CD4-positive, alpha-beta T cell (primary cell): ENCODE measurements around the gene GNG7. TPM values are rescaled to one million over a fixed set of nuclear protein-coding genes. Genes with fewer than 3 reads are reported as not detected.

Source experiments
- ATAC-seq: fragments of 200-7000 bp; cut with Tn5 transposase; one replicate; pipeline ENCODE4 v1.10.0; 2022; ENCODE audit warnings: mild to moderate bottlenecking; ENCODE audit not compliant: poor library complexity
- CTCF ChIA-PET: fragments of 350-600 bp; sonication (Branson Sonifier 250); formaldehyde crosslinking; loops from one replicate; lab custom pipeline; 2021; ENCODE audit warnings: antibody characterized with exemption, inconsistent platforms; lab: Charles Lee
- POLR2A ChIA-PET: fragments of 350-600 bp; sonication (Branson Sonifier 250); formaldehyde crosslinking; loops from one replicate; lab custom pipeline; 2021; ENCODE audit warnings: antibody characterized with exemption, inconsistent platforms; lab: Charles Lee
- DNase-seq, 14 experiments: peaks; one replicate each; pipeline ENCODE4 v3.0.0-alpha.2; 2013 to 2020; ENCODE audit warnings: mixed read lengths in 2 of 14
- H3K27ac ChIP-seq, 2 donors: one replicate each; pipeline versions ENCODE4 v1.5.1 to v1.7.0; 2013; ENCODE audit warnings: low read length in 2 of 2, low read depth in 1 of 2, mild to moderate bottlenecking in 1 of 2
- H3K27me3 ChIP-seq, 2 experiments: 1 replicate in 1 of 2; 2 replicates in 1 of 2; pipeline versions ENCODE4 v1.6.1 to v1.7.0; 2013; ENCODE audit warnings: low read length in 2 of 2, control low read depth in 1 of 2, mild to moderate bottlenecking in 1 of 2, moderate library complexity in 1 of 2; ENCODE audit not compliant: insufficient read depth in 2 of 2, control insufficient read depth in 1 of 2
- H3K36me3 ChIP-seq: one replicate; pipeline ENCODE4 v1.6.1; 2013; ENCODE audit warnings: low read length, control low read depth; ENCODE audit not compliant: insufficient read depth
- H3K4me1 ChIP-seq: one replicate; pipeline ENCODE4 v1.6.1; 2013; ENCODE audit warnings: low read length, control low read depth; ENCODE audit not compliant: insufficient read depth
- H3K4me3 ChIP-seq: one replicate; pipeline ENCODE4 v1.5.1; 2013; ENCODE audit warnings: mild to moderate bottlenecking, low read length, moderate library complexity
- H3K9me3 ChIP-seq, 2 experiments: 1 replicate in 1 of 2; 2 replicates in 1 of 2; pipeline versions ENCODE4 v1.6.1 to v1.7.0; 2013; ENCODE audit warnings: low read length in 2 of 2, mild to moderate bottlenecking in 2 of 2, control low read depth in 1 of 2, moderate library complexity in 1 of 2; ENCODE audit not compliant: control insufficient read depth in 1 of 2, insufficient read depth in 1 of 2
- H3K27ac Mint-ChIP-seq: one replicate; pipeline ENCODE4 v1.8.0; 2020; ENCODE audit warnings: mixed read lengths
- H3K27me3 Mint-ChIP-seq: one replicate; pipeline ENCODE4 v1.8.0; 2021; ENCODE audit warnings: mixed read lengths
- H3K36me3 Mint-ChIP-seq: one replicate; pipeline ENCODE4 v1.8.0; 2021; ENCODE audit warnings: low read depth, mixed read lengths
- H3K4me1 Mint-ChIP-seq: one replicate; pipeline ENCODE4 v1.8.0; 2021; ENCODE audit warnings: low read depth, mixed read lengths
- H3K4me3 Mint-ChIP-seq: one replicate; pipeline ENCODE4 v1.8.0; 2020; ENCODE audit warnings: mild to moderate bottlenecking, mixed read lengths
- H3K9me3 Mint-ChIP-seq: one replicate; pipeline ENCODE4 v1.8.0; 2020; ENCODE audit warnings: mixed read lengths
- CTCF ChIP-seq: fragments of 200-600 bp; IDR thresholded peaks from one replicate; pipeline ENCODE4 v1.8.0; 2022; ENCODE audit warnings: antibody characterized with exemption, mild to moderate bottlenecking
- intact Hi-C, 2 experiments: fragments of 100-400 bp; cut with DNase I in 1 of 2; cut with micrococcal nuclease in 1 of 2; formaldehyde crosslinking; loops; one replicate each; pipeline versions ENCODE4 v1.15.1 to v1.9.0; 2023 to 2025; cut with DNase I, micrococcal nuclease
- total RNA-seq, 174 experiments: library from RNA in 2 of 174; stranded (reverse) in 2 of 174; gene quantifications; one replicate each; pipeline ENCODE4 v1.2.3 and lab custom pipeline; 2021 to 2026

Gene GNG7
- total RNA-seq, 2 experiments from 2014 or later = 5.2 to 5.7 TPM

DNA sequence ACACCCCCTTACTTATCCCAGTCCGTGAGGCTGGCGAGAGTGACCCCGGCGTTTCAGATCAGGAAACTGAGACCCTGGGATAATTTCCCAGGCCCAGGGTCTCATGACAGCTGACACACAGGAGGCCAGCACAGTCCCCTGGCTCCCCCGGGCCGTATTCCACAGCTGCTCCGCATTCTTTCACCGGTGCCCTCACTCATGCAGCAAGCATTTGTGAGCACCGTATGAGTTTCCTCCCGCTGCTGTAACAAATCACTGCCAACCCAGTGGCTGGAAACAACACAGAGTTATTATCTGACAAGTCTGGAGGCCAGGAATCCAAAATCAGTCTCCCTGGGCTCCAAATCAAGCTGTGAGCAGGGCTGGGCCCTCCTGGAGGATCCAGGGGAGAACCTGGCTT lies 205.3 kb downstream of the GNG7 start:
- DNase-seq = no peak
- H3K9me3 Mint-ChIP-seq = no peaks in the 10 kb centered on the region
- CTCF ChIA-PET = no interaction called here
- no peaks in the 10 kb centered on the region for H3K9me3 ChIP-seq
- no peak overlapping the region for H3K4me3 Mint-ChIP-seq
- no peaks in the 10 kb centered on the region for H3K36me3 ChIP-seq
- H3K36me3 Mint-ChIP-seq = no peaks in the 10 kb centered on the region
- peaks cover 31% of the 10 kb centered on the region for H3K4me1 ChIP-seq
- POLR2A ChIA-PET = interaction anchor here (0.7 to 6.0 kb wide), 3 partner anchors 20 to 44 kb away, joined by 3 to 47 read pairs (median 6); partner anchors contain the start of gene GADD45B
- no peak overlapping the region for H3K4me3 ChIP-seq
- ATAC-seq = no peak
- TF ChIP-seq CTCF = no peak
- intact Hi-C loops = no loop called here
- H3K4me1 Mint-ChIP-seq = peaks cover 11% of the 10 kb centered on the region
- no peak overlapping the region for H3K27ac Mint-ChIP-seq
- peaks cover 21% of the 10 kb centered on the region for H3K27me3 Mint-ChIP-seq
- no peak overlapping the region for H3K27ac ChIP-seq
- H3K27me3 ChIP-seq = peaks cover 3 to 9% of the 10 kb centered on the region in 2 experiments

- intact Hi-C loops = no loop called here
- no peak overlapping the region for H3K27ac ChIP-seq
- H3K9me3 ChIP-seq = no peaks in the 10 kb centered on the region
- H3K9me3 Mint-ChIP-seq = no peaks in the 10 kb centered on the region
- peaks cover 31% of the 10 kb centered on the region for H3K27me3 Mint-ChIP-seq
- no peak overlapping the region for H3K27ac Mint-ChIP-seq
- H3K36me3 Mint-ChIP-seq = no peaks in the 10 kb centered on the region
- H3K4me1 ChIP-seq = peaks cover 37% of the 10 kb centered on the region
- CTCF ChIA-PET = interaction anchor here (1.5 to 1.7 kb wide), 2 partner anchors 8 to 141 kb away, joined by 4 read pairs; no protein-coding TSS in a partner anchor
- TF ChIP-seq CTCF = no peak
- peak overlapping the region; percentile 74 for H3K4me3 Mint-ChIP-seq
- DNase-seq (no peak), ATAC-seq (no peak)
- H3K27me3 ChIP-seq = peaks cover 9 to 15% of the 10 kb centered on the region in 2 experiments
- peak overlapping the region; percentile 74 for H3K4me3 ChIP-seq
- H3K36me3 ChIP-seq = no peaks in the 10 kb centered on the region
- POLR2A ChIA-PET = interaction anchor here (6.0 kb wide), 1 partner anchor 19 kb away, joined by 47 read pairs; the partner anchor contains the start of gene GADD45B
- peaks cover 11% of the 10 kb centered on the region for H3K4me1 Mint-ChIP-seq
These were observed 206.7 kb downstream of the GNG7 start for GRCh38 chr19:2495651-2496316.

GRCh38 chr19:2495130-2495641 lies 207.3 kb downstream of the GNG7 start:
- Mint-ChIP-seq H3K9me3 (no peaks in the 10 kb centered on the region), H3K4me3 (peak overlapping the region; percentile 63), H3K4me1 (peaks cover 11% of the 10 kb centered on the region), H3K27me3 (peaks cover 35% of the 10 kb centered on the region), H3K36me3 (no peaks in the 10 kb centered on the region), H3K27ac (no peak overlapping the region)
- Histone ChIP-seq H3K27ac (no peak overlapping the region), H3K9me3 (no peaks in the 10 kb centered on the region), H3K27me3 (peaks cover 14 to 17% of the 10 kb centered on the region in 2 experiments), H3K4me3 (peak overlapping the region; percentile 74), H3K4me1 (peaks cover 37% of the 10 kb centered on the region), H3K36me3 (no peaks in the 10 kb centered on the region)
- POLR2A ChIA-PET = interaction anchor here (0.7 to 6.0 kb wide), 3 partner anchors 18 to 144 kb away, joined by 4 to 47 read pairs (median 7); partner anchors contain the start of gene GADD45B
- peak; percentile 35 for ATAC-seq
- peak in 5 of 14 experiments; percentile 26 to 77 (median 43) for DNase-seq
- TF ChIP-seq CTCF = no peak
- CTCF ChIA-PET = interaction anchor here (1.5 to 1.7 kb wide), 2 partner anchors 8 to 142 kb away, joined by 4 read pairs; no protein-coding TSS in a partner anchor
- intact Hi-C loops = no loop called here
